ENCODE results near the gene ALB. TPM values are rescaled to one million over a fixed set of nuclear protein-coding genes. Genes with fewer than 3 reads are reported as not detected.
"Not testable (repeated sequence)": the region's sequence is repeated elsewhere in the genome, so short reads cannot be mapped to it uniquely, and the experiment has no call there.

The ALB gene
- total RNA-seq (2014; rRNA removed; shearing (Covaris generic)) = not detected in 2 replicates

- no peak for DNase-seq (ENCODE audit: low spot score)
These were observed at the start of gene ALB for GRCh38 chr4:73404042-73404441. ALB (plus strand) TSS chr4:73404287; CDS start chr4:73404328, 41 bp downstream.

GRCh38 chr4:73357174-73357573 lies 46.9 kb upstream of the ALB start:
- not testable (repeated sequence) for DNase-seq (ENCODE audit: low spot score)

GRCh38 chr4:73369506-73370199 lies 34.4 kb upstream of the ALB start:
- DNase-seq (ENCODE audit: low spot score) = not testable (repeated sequence)

GRCh38 chr4:73375328-73375741 lies 28.8 kb upstream of the ALB start:
- no peak for DNase-seq (ENCODE audit: low spot score)

GRCh38 chr4:73376251-73376650 lies 27.8 kb upstream of the ALB start:
- DNase-seq (ENCODE audit: low spot score) = no peak

- no peak for DNase-seq (ENCODE audit: low spot score)
These were observed 27.1 kb upstream of the ALB start for GRCh38 chr4:73376976-73377375.

GRCh38 chr4:73378887-73379286 lies 25.2 kb upstream of the ALB start:
- no peak for DNase-seq (ENCODE audit: low spot score)

- DNase-seq (ENCODE audit: low spot score) = no peak
These were observed 24.1 kb upstream of the ALB start for GRCh38 chr4:73379946-73380345.

- DNase-seq (ENCODE audit: low spot score) = no peak
These were observed 22.9 kb upstream of the ALB start for GRCh38 chr4:73381214-73381613.

- DNase-seq (ENCODE audit: low spot score) = no peak
These were observed 20.6 kb upstream of the ALB start for GRCh38 chr4:73383452-73383851.

GRCh38 chr4:73387552-73387951 lies 16.5 kb upstream of the ALB start:
- no peak for DNase-seq (ENCODE audit: low spot score)

- no peak for DNase-seq (ENCODE audit: low spot score)
These were observed 15.2 kb upstream of the ALB start for GRCh38 chr4:73388887-73389286.

GRCh38 chr4:73389663-73390062 lies 14.4 kb upstream of the ALB start:
- DNase-seq (ENCODE audit: low spot score) = not testable (repeated sequence)

- no peak for DNase-seq (ENCODE audit: low spot score)
These were observed 12.3 kb upstream of the ALB start for GRCh38 chr4:73391774-73392173.

GRCh38 chr4:73392936-73393335 lies 11.2 kb upstream of the ALB start:
- no peak for DNase-seq (ENCODE audit: low spot score)

- DNase-seq (ENCODE audit: low spot score) = no peak
These were observed 7.8 kb upstream of the ALB start for GRCh38 chr4:73396304-73396703.

GRCh38 chr4:73396993-73397972 lies 6.8 kb upstream of the ALB start:
- DNase-seq (ENCODE audit: low spot score) = no peak

GRCh38 chr4:73401412-73401811 lies 2.7 kb upstream of the ALB start:
- DNase-seq (ENCODE audit: low spot score) = no peak

- no peak for DNase-seq (ENCODE audit: low spot score)
These were observed 370 bp downstream of the ALB start for GRCh38 chr4:73404457-73404856.

GRCh38 chr4:73405138-73405537 lies 1.1 kb downstream of the ALB start:
- DNase-seq (ENCODE audit: low spot score) = no peak

- no peak for DNase-seq (ENCODE audit: low spot score)
These were observed 2.4 kb downstream of the ALB start for GRCh38 chr4:73406548-73406875.

- DNase-seq (ENCODE audit: low spot score) = no peak
These were observed 3.2 kb downstream of the ALB start for GRCh38 chr4:73407227-73407673.

Data from A172 (cell line).